Skeletal muscle cell (primary cell): ENCODE results near the gene SIAH1.
"Not testable (repeated sequence)": the region's sequence is repeated elsewhere in the genome, so short reads cannot be mapped to it uniquely, and the experiment has no call there.

Source experiments
- DNase-seq: peaks from one replicate; pipeline ENCODE4 v3.0.0-alpha.2; 2010; ENCODE audit warnings: low read depth
- H3K4me3 ChIP-seq: 2 replicates; pipeline ENCODE4 v1.5.1; 2011; ENCODE audit warnings: low read depth, mild to moderate bottlenecking, control low read depth, low read length, moderate library complexity

Gene SIAH1

DNA sequence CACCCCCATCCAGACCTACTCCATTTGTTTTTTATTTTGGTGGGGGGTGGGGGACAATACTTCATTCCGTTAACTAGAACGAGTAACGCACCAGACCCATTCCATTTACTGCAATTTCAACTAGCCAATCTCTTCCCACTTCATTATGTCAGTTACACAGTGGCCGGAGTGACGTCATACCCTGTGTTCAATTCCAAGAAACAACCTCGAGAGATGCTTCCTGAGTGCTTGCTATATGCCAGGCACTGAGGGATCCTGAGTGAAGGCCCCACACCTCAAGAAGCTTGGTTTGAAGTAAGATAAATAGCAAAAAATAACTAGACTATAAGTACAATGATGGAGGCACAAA is 9.1 kb upstream of the SIAH1 start:
- DNase-seq = peak; percentile 36

DNA sequence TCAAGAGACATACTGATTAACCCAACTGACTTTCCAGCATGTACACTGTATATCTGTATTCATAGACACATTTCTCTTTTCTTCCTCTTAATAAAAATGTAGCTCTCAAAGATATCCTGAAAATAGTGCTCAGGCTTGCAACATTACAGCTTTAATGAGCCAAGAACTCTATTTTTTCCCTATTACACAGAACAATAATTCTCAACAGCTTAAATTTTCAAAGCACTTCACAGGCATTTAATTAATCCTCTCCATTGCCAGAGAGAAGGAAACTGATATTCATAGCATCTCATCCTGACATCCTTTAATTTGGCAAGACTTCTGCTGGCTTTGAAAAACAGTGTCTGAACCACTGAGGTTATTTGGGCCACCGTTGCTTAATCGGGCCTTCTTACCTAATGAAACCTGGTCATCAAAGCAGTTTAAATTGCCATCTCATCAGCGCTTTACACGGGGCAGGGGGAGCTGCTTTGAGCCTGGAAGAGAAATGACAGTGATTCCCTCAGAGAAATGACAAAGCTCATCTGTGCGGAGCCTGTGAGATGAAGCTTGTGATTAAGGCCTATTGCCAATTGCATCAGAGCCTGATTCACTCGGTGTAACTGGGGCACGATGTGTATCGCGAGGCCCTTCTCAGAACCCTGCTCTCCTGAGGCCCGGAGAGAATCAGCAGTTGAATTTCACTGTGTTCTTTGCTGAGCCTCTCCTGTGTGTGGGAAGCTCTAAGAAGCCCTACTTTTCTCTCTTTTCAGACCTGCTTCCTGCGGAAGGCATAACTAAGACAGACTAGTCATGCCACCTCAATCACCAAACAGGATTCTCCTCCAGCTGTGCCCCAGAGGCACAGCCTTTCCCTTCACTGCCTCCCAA is 8.5 kb upstream of the SIAH1 start:
- peak; percentile 88 for DNase-seq
- no peak overlapping the region for H3K4me3 ChIP-seq

More for the DNA sequence above, 9.1 kb upstream of the SIAH1 start:
- no peak overlapping the region for H3K4me3 ChIP-seq

DNA sequence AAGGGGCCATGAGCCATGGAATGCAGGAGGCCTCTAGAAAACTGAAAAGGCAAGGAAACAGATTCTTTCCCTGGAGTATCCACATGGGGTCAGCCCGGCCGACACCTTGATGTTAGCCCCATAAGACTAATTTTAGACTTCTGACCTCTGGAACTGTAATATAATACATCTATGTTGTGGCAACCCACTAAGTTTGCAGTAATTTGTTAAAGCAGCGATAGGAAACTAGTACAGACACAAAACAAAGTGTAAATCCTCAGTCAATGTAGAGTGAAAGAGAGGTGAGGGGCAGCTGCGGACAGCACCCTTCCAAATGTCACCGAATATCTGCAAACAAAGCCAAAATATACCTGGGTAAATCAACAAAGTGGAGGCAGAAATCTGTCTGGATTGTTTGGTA is 7.2 kb upstream of the SIAH1 start:
- H3K4me3 ChIP-seq = no peak overlapping the region
- no peak for DNase-seq

DNA sequence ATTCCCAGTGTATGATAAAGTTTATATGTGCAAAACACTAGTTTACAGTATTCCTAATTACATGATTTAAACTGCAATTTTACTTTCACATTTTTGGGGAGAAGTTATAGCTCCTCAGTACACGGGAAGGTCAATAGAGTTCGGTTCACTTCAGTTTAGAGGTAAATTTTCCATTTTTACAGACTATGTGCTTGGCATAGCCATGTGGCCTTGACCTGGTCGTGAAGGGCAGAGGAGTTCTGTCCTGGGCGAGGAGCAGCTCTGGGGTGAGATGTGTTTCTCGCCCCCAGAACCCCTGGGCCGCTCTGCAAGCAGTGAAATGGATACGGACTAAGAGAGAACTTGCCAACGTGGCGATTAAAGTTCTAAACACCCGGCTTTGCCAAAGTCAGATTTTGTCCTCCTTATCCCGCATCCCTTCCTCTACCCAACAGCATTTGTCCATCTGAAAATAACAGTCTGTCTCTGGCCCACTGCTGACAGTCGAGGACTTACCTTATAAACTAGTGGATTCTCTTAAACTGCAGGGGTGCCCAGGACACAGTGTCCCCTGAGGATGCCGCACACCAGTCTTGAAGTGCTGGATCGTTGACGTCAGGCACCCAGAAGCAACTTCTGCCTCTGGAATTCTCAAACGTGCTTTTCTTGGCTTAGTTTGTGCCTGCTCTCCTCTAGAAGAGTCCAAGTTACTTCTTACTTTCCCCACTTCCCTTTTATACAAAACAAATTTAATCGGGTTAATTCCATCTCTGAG is 1.5 kb upstream of the SIAH1 start:
- H3K4me3 ChIP-seq = no peak overlapping the region
- DNase-seq = no peak

DNA sequence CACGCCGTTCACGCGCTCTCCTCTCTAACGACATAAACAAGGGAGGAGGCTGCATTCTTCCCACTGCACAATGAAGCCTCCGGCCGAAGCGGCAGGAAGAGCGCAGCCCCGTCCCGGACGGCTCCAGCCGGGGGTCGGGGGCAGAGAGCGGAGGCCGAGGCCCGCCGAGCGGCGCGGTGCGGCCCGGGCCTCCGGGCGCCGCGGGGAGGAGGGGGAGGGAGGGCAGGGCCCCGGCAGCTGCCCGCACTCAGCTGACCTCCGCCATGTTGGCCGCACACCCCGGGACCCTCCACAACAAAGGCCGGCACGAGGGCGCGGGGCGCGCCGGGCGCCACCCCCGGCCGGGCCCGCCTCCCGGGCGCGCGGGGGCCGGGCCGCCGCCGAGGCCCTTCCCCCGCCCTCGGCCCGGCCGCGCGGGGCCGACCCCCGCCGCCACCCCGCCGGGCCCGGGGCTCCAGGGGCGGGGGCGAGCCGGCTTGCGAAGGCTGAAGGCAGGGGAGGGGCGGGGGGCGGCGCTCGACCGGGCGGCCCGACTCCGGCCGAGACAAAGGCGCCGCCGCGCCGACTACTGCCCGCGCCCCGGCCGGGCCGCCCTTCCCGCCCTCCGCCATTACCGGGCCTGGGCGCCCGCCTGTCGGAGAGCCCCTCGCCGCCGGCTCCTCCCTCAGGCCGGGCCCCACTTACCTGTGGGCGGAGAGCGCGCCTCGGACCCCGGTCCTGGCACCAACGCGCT is 527 bp downstream of the SIAH1 start:
- no peak for DNase-seq
- H3K4me3 ChIP-seq = peak overlapping the region; percentile 78

DNA sequence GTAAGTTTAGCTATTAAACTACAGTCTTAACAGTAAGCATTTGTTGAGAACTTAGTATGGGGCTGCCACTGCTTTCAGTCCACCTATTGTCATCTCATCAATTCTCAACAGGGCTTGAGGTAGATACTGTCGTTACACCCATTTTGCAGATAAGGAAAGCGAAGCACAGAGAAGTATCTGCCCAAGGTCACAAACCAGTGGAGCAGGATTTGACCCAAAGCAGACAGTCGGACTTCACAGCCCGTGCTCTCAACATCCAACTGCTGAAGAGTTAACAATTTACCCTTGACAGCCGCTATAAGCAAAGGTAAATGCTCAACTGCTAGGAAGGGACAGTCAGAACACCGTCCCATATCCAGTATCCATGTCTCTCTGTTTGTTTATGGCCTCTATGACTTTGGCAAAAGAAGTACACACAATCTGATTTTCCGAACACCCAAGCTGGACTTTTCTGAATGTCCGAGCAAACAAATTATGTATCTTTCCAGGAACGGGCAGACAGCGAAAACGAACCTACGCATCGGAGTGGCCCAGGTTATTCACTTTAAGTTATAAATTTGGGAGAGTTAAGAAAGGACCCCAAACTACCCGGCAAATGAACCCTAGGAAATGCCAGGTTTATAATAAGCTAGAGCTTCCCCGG is 1.2 kb downstream of the SIAH1 start:
- H3K4me3 ChIP-seq = peak overlapping the region; percentile 78
- DNase-seq = no peak

DNA sequence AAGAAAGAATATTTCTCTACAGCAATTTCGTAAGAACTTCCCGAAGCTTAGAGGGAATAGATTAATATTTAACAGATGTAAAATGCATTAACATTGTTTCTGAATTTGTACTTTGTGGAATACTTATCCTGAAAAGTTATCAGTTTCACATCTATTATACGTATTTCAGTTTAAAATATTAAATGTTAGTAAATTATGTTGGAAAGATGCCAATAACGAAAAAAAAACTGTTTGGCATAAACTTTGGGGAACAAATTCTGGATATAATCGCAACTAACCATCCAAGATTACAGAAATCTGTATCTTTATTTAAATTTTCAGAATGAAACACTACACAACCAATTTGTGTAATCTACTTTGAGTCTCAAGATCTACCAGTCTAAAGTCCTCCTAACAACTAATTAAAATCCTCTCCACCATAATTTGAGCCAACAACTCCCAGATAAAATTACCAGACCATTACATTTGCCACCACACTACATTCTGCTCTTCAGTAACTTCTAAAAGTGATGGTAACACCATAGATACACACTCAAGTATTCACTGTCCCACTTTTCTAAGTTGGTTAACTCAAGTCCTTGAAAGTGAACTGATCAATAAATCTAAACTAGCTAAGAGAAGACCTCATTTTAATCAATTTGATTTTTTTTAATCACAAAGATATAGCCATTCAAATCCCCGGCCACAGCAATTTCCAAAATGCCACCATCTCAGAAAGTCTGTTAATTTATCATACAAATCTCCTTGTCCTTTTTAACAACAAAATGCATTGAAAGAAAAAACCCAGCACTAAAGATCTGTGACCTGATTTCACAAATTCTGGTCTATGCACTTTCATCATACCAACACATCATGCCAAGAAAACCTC is 2.0 kb downstream of the SIAH1 start:
- no peak for DNase-seq
- H3K4me3 ChIP-seq = peak overlapping the region; percentile 78

DNA sequence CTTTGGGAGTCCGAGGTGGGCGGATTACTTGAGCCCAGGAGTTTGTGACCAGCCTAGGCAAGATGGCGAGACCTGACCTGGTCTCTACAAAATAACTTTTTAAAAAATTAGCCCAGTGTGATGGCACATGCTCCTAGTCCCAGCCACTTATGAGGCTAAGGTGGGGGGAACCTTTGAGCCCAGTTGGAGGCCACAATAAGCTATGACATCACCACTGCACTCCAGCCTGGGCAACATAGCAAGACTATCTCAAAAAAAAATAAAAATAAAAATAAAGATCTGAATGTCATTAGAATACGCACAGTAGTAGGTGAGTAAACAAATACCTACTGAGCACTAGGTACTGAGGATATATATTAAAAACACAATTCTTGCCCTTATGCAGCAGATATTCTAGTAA is 3.1 kb downstream of the SIAH1 start:
- H3K4me3 ChIP-seq = no peak overlapping the region
- DNase-seq = no peak

DNA sequence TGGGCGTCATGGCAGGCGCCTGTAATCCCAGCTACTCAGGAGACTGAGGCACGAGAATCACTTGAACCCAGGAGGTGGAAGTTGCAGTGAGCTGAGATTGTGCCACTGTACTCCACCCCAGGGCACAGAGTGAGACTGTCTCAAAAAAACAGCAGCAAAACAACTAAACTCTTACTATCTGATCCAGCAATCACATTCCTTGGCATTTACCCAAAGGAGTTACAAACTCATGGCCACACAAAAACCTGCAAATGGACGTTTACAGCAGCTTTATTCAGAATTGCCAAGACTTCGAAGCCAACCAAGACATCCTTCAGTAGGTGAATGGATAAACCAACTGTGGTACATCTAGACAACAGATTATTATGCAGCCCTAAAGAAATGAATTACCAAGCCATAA is 4.0 kb downstream of the SIAH1 start:
- DNase-seq = no peak
- no peak overlapping the region for H3K4me3 ChIP-seq

DNA sequence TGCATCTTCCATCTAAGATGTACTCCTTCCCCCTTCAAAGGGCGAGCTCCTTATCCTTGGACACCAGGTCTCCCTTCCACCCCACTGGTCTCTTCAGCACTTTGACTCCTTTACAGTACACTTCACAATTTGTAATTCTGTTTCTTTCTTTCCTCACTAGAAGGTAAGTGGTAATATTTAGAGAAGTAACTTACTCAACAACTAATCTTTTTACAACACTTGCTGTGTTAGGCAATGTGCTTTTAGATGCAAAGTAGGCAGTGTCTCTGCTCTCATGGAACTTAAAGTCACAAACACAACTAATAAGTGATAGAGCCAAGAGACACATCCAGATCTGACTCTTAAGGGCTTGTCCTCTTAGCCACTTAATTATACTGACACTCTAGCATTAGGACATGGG is 6.4 kb downstream of the SIAH1 start:
- DNase-seq = no peak
- no peak overlapping the region for H3K4me3 ChIP-seq

DNA sequence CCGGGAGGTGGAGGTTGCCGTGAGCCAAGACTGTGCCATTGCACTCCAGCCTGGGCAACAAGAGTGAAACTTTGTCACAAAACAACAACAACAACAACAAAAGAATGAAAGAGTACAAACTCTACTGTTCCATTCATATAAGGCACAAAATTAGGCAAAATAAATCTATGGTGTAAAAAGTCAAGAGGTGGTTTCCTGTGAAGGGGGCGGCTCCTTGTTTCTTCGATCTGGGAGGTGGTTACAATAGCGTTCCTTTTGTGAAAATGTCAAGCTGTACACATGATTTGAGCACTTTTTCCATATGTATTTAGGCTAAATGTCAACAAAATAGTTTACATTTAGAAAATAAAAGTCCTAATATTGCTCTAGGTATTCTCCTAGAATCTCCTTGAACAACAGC is 6.9 kb downstream of the SIAH1 start:
- DNase-seq = no peak
- no peak overlapping the region for H3K4me3 ChIP-seq

DNA sequence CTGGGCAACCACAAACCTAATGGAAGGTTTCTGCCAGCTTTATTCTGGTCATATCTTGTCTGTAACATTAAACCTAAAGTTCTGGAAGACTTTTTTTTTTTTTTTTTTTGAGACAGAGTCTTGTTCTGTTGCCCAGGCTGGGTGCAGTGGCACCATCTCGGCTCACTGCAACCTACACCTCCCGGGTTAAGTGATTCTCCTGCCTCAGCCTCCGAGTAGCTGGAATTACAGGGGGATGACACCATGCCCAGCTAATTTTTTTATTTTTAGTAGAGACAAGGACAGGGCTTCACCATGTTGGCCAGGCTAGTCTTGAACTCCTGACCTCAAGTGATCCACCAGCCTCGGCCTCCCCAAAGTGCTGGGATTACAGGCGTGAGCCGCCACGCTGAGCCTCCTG is 7.9 kb downstream of the SIAH1 start:
- not testable (repeated sequence) for DNase-seq, H3K4me3 ChIP-seq

DNA sequence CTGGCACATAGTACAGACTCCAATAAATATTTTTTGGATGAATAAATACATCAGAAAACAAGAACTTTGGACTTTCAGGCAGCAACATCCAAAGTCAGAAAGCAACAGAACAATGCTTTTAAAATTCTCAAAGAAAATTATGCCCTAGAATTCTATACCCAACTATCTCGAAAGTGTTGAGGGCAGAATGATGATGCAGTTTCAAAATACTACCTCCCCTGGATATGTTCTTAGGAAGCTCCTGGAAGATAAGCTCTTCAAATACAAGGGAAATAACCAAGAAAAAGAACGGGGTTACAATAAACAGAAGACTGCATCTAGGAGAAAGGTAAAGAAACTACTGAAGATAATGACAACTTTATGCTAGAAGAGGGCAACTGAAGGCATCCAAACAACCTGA is 11.0 kb downstream of the SIAH1 start:
- H3K4me3 ChIP-seq = no peak overlapping the region
- DNase-seq = no peak

DNA sequence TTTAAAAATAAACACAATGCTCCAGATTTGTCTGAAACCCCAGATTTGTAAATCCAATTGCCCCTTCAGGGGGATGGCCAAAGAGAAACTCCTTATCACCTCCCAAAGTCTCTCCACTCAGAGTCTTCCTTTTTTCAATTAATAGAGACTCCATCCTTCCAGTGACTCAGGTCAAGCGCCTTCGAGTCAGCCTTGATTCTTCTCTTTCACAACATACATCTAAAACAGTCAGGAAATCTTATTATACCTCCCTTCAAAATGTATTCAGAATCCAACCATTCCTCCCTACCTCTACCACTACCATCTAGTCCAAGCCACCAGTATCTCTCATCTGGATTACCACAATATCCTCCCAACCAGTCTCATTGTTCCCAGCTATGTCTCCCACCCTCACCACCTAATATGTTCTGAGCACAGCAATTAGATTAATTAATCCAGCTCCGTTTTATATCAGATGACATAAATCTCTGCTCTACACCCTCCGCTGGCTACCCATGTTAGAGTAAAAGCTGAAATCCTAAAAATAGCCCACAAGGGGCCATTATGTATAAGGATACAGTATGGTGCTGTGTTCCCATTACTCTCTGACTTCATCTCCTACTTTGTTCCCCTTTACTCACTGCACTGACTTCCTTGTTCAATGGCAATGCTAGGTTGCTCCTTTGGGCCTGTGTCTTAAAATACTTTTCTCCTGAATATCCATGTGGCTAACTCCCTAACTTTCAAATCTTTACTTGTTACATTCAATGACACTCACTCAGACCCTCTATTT is 11.8 kb downstream of the SIAH1 start:
- no peak overlapping the region for H3K4me3 ChIP-seq
- no peak for DNase-seq

DNA sequence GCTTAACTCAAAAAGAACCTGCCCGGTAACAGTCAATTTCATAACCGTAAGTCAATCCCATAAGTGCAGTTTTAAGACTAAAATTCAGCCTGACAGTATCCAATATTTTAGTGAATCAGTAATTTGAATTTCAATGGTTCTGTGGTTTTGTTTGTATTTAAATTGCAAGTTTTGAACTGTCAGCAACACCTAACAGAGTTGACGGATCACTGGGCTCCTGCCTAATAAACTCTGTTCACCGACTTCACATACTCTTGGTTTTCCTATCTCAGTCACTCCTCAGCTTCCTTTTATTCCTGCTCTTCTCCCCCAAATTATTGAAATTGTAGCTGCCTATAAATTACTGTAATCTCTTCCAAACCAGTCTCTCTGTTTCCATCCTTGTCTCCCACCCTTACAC is 12.5 kb downstream of the SIAH1 start:
- H3K4me3 ChIP-seq = no peak overlapping the region
- no peak for DNase-seq

DNA sequence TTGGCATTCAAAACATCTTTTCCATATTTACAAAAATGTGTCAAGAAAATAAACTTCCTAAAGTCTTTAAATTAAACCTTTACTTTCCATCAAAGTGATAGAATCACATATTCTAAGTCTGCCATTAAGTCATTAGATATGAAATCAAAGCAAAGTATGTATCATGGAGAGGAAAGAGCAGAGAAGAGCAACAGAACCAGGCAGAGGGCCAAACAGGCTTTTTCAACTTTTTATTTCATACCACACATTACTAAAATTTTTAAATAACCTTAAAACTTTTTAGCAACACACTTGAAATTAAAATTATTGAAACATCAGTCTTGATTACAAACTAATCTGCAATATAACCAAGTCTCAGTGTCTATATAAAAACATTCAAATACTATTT is 13.8 kb downstream of the SIAH1 start:
- DNase-seq = no peak
- H3K4me3 ChIP-seq = no peak overlapping the region

DNA sequence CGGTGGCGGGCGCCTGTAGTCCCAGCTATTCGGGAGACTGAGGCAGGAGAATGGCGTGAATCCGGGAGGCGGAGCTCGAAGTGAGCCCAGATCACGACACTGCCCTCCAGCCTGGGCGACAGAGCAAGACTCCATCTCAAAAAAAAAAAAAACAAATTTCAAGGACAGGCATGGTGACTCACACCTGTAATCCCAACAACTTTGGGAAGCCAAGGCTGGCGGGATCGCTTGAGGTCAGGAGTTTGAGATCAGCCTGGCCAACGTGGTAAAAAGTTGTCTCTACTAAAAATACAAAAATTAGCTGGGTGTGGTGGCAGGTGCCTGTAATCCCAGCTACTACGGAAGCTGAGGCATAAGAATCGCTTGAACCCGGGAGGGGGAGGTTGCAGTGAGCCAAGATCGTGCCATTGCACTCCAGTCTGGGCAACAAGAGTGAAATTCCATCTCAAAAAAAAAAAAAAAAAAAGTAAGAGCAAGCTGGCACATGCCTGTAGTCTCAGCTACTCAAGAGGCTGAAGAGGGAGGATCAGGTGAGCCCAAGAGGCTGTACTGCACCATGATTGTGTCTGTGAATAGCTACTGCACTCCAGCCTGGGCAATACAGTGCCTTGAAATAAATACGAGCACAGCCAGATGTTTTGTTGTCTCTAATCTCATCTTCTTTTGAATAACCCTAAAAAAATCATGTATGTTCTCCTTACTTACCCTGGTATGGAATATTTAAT is 14.4 kb downstream of the SIAH1 start:
- not testable (repeated sequence) for H3K4me3 ChIP-seq, DNase-seq

DNA sequence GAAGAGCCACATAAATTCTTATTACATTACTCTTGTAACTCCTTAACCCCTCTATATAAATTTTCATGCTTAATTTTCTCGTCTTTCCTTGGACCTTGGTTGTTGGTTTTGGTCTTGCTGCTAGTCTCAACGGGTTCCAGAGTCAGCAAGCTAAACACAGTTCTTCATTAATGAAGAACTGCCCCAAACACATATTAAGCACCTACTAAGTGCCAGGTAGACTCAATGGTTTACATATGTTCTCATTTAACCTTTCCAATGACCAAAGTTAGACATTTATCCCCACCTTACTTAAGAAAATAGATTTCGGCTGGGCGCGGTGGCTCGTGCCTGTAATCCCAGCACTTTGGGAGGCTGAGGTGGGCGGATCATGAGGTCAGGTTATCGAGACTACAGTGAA is 15.0 kb downstream of the SIAH1 start:
- DNase-seq = no peak

More for the DNA sequence above, 15.0 kb downstream of the SIAH1 start:
- no peak overlapping the region for H3K4me3 ChIP-seq
